H9 (cell line): ENCODE data around the gene SCN10A. TPM values are rescaled to one million over a fixed set of nuclear protein-coding genes. Genes with fewer than 3 reads are reported as not detected.

Experiments
- DNase-seq: peaks from one replicate; pipeline ENCODE4 v3.0.0-alpha.2; 2017
- H2AFZ ChIP-seq: one replicate; pipeline ENCODE4 v1.6.1; 2013; ENCODE audit warnings: mild to moderate bottlenecking, low read length, control low read depth, moderate library complexity
- H2AK5ac ChIP-seq: 2 replicates; pipeline ENCODE4 v1.6.1; 2013; ENCODE audit warnings: low read length, control low read depth, mixed read lengths; ENCODE audit not compliant: insufficient read length
- H2BK120ac ChIP-seq: one replicate; pipeline ENCODE4 v1.6.1; 2013; ENCODE audit warnings: low read depth, mild to moderate bottlenecking, low read length, control low read depth, inconsistent platforms; ENCODE audit not compliant: poor library complexity, severe bottlenecking
- H2BK12ac ChIP-seq: 2 replicates; pipeline ENCODE4 v1.6.1; 2013; ENCODE audit warnings: low read length, control low read depth, mixed read lengths, low read depth; ENCODE audit not compliant: insufficient read length
- H2BK15ac ChIP-seq: 2 replicates; pipeline ENCODE4 v1.6.1; 2013; ENCODE audit warnings: low read depth, low read length, control low read depth
- H2BK20ac ChIP-seq: one replicate; pipeline ENCODE4 v1.6.1; 2013; ENCODE audit warnings: low read depth, mild to moderate bottlenecking, low read length, control low read depth, inconsistent platforms; ENCODE audit not compliant: poor library complexity, severe bottlenecking
- H2BK5ac ChIP-seq: 2 replicates; pipeline ENCODE4 v1.6.1; 2013; ENCODE audit warnings: low read length, control low read depth, mixed read lengths; ENCODE audit not compliant: insufficient read length
- H3K14ac ChIP-seq: 2 replicates; pipeline ENCODE4 v1.6.1; 2013; ENCODE audit warnings: low read length, control low read depth; ENCODE audit not compliant: insufficient read depth
- H3K18ac ChIP-seq: 2 replicates; pipeline ENCODE4 v1.6.1; 2013; ENCODE audit warnings: low read depth, mild to moderate bottlenecking, mixed read lengths, low read length, control low read depth; ENCODE audit not compliant: insufficient read length
- H3K23ac ChIP-seq: 2 replicates; pipeline ENCODE4 v1.6.1; 2013; ENCODE audit warnings: low read length, control low read depth, mixed read lengths, low read depth; ENCODE audit not compliant: insufficient read length
- H3K23me2 ChIP-seq: 2 replicates; pipeline ENCODE4 v1.6.1; 2013; ENCODE audit warnings: low read depth, mild to moderate bottlenecking, mixed read lengths, low read length, control low read depth; ENCODE audit not compliant: insufficient read length, poor library complexity, severe bottlenecking
- H3K27ac ChIP-seq: 2 replicates; pipeline ENCODE4 v1.5.1; 2013; ENCODE audit warnings: low read length, control low read depth, mixed read lengths, low read depth; ENCODE audit not compliant: insufficient read length
- H3K27me3 ChIP-seq: 2 replicates; pipeline ENCODE4 v1.6.1; 2013; ENCODE audit warnings: low read length, control low read depth, inconsistent platforms; ENCODE audit not compliant: insufficient read depth
- H3K4ac ChIP-seq: 2 replicates; pipeline ENCODE4 v1.6.1; 2013; ENCODE audit warnings: low read depth, mild to moderate bottlenecking, control low read depth, inconsistent platforms, low read length, moderate library complexity
- H3K4me1 ChIP-seq: 2 replicates; pipeline ENCODE4 v1.6.1; 2013; ENCODE audit warnings: low read length, control low read depth, inconsistent platforms; ENCODE audit not compliant: insufficient read depth
- H3K4me2 ChIP-seq: 2 replicates; pipeline ENCODE4 v1.6.1; 2013; ENCODE audit warnings: low read length, control low read depth, mixed read lengths; ENCODE audit not compliant: insufficient read length, insufficient read depth
- H3K56ac ChIP-seq: 2 replicates; pipeline ENCODE4 v1.6.1; 2013; ENCODE audit warnings: low read depth, mild to moderate bottlenecking, mixed read lengths, low read length, control low read depth; ENCODE audit not compliant: insufficient read length
- H3K79me1 ChIP-seq: 2 replicates; pipeline ENCODE4 v1.6.1; 2013; ENCODE audit warnings: low read depth, mild to moderate bottlenecking, moderate library complexity, low read length, control low read depth, inconsistent platforms; ENCODE audit not compliant: insufficient read depth, poor library complexity, severe bottlenecking
- H3K79me2 ChIP-seq: 2 replicates; pipeline ENCODE4 v1.6.1; 2013; ENCODE audit warnings: low read length, control low read depth, inconsistent platforms; ENCODE audit not compliant: insufficient read depth
- H3K9ac ChIP-seq: 2 replicates; pipeline ENCODE4 v1.6.1; 2013; ENCODE audit warnings: low read length, control low read depth, mixed read lengths; ENCODE audit not compliant: insufficient read length; ENCODE audit errors: extremely low read depth
- H3K9me3 ChIP-seq: one replicate; pipeline ENCODE4 v1.6.1; 2013; ENCODE audit warnings: low read depth, low read length, inconsistent platforms; ENCODE audit not compliant: control insufficient read depth
- H3T11ph ChIP-seq: one replicate; pipeline ENCODE4 v1.6.1; 2013; ENCODE audit warnings: mild to moderate bottlenecking, low read length, control low read depth, inconsistent platforms
- H4K20me1 ChIP-seq: one replicate; pipeline ENCODE4 v1.6.1; 2013; ENCODE audit not compliant: control insufficient read depth, insufficient read length, insufficient read depth
- H4K5ac ChIP-seq: 2 replicates; pipeline ENCODE4 v1.6.1; 2013; ENCODE audit warnings: low read depth, mild to moderate bottlenecking, mixed read lengths, low read length, control low read depth; ENCODE audit not compliant: insufficient read length
- H4K8ac ChIP-seq: replicated peaks from 2 replicates; pipeline ENCODE4 v1.6.1; 2013; ENCODE audit warnings: low read length, control low read depth, mixed read lengths, low read depth; ENCODE audit not compliant: insufficient read length
- H4K91ac ChIP-seq: 2 replicates; pipeline ENCODE4 v1.6.1; 2013; ENCODE audit warnings: low read depth, mild to moderate bottlenecking, moderate library complexity, mixed read lengths, low read length, control low read depth; ENCODE audit not compliant: insufficient read length
- H3K27ac Mint-ChIP-seq, 3 experiments: 2 replicates in 2 of 3; 3 replicates in 1 of 3; pipeline ENCODE4 v1.8.0; 2020 to 2021; ENCODE audit warnings: mixed read lengths in 3 of 3, mild to moderate bottlenecking in 1 of 3, moderate library complexity in 1 of 3
- H3K27me3 Mint-ChIP-seq: 2 replicates; pipeline ENCODE4 v1.8.0; 2021; ENCODE audit warnings: low read depth, mild to moderate bottlenecking, moderate library complexity, mixed read lengths
- H3K36me3 Mint-ChIP-seq, 3 experiments: 2 replicates in 2 of 3; 3 replicates in 1 of 3; pipeline ENCODE4 v1.8.0; 2020 to 2021; ENCODE audit warnings: low read depth in 3 of 3, mixed read lengths in 3 of 3; ENCODE audit not compliant: insufficient read depth in 1 of 3
- H3K4me1 Mint-ChIP-seq, 2 experiments: 2 replicates each; pipeline ENCODE4 v1.8.0; 2020; ENCODE audit warnings: mixed read lengths in 2 of 2
- H3K4me3 Mint-ChIP-seq, 2 experiments: 2 replicates in 1 of 2; 3 replicates in 1 of 2; pipeline ENCODE4 v1.8.0; 2020 to 2021; ENCODE audit warnings: mild to moderate bottlenecking in 2 of 2, mixed read lengths in 2 of 2, moderate library complexity in 1 of 2
- H3K9me3 Mint-ChIP-seq, 2 experiments: 2 replicates in 1 of 2; 3 replicates in 1 of 2; pipeline ENCODE4 v1.8.0; 2020; ENCODE audit warnings: mild to moderate bottlenecking in 2 of 2, mixed read lengths in 2 of 2, moderate library complexity in 1 of 2
- WGBS: extraction: QIAGEN DNeasy Blood & Tissue Kit; methylation state at CpG from one replicate; pipeline ENCODE4 v1.1.7; 2013; ENCODE audit warnings: missing lambda C conversion rate, low lambda C conversion rate, mixed read lengths; ENCODE audit not compliant: insufficient read length; ENCODE audit errors: extremely low coverage; 5-methylcytosine and 5-hydroxymethylcytosine counted together
- total RNA-seq: library from RNA; stranded (reverse); gene quantifications from 2 replicates; pipeline ENCODE4 v1.2.1, GENCODE V29; 2021
- TF ChIP-seq, protein P1 (sequence below): fragments of 200-600 bp; sonication (generic); conservative IDR thresholded peaks from 3 replicates; pipeline ENCODE4 v1.8.0; 2021; ENCODE audit warnings: antibody characterized with exemption, mild to moderate bottlenecking

SCN10A gene
- total RNA-seq, 1 experiment from 2014 or later = not detected

DNA sequence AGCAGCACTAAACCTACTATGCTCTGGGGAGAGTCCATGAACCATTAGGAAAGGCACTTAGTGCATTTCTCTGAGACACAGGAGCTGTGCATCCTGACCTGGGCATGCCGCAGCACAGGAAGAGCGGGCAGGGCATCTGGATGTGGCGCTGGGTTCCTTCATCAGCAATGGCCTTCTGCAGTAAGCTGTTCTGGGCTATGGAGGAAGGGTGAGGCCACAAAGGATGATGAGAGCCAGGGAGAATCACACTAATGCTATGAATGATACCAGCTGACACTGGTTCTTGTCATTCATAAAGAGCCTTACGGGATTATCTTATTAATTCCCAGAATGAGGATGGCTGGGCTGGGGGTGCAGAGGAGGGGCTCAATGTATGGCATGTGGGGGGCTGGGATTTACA is 12.7 kb upstream of the SCN10A start:
- H2BK120ac ChIP-seq = no peak overlapping the region
- no peak overlapping the region for H3K27ac Mint-ChIP-seq
- no peaks in the 10 kb centered on the region for H3K79me1 ChIP-seq
- H3K27ac ChIP-seq = no peak overlapping the region
- H2BK20ac ChIP-seq = no peak overlapping the region
- H3K9ac ChIP-seq = no peak overlapping the region
- H2BK15ac ChIP-seq = no peak overlapping the region
- H3K9me3 Mint-ChIP-seq = 0 out of 5 replicates have a peak, but pooled peaks cover 0 to 3% of the 10 kb centered on the region in 2 experiments
- TF ChIP-seq, protein P1, sequence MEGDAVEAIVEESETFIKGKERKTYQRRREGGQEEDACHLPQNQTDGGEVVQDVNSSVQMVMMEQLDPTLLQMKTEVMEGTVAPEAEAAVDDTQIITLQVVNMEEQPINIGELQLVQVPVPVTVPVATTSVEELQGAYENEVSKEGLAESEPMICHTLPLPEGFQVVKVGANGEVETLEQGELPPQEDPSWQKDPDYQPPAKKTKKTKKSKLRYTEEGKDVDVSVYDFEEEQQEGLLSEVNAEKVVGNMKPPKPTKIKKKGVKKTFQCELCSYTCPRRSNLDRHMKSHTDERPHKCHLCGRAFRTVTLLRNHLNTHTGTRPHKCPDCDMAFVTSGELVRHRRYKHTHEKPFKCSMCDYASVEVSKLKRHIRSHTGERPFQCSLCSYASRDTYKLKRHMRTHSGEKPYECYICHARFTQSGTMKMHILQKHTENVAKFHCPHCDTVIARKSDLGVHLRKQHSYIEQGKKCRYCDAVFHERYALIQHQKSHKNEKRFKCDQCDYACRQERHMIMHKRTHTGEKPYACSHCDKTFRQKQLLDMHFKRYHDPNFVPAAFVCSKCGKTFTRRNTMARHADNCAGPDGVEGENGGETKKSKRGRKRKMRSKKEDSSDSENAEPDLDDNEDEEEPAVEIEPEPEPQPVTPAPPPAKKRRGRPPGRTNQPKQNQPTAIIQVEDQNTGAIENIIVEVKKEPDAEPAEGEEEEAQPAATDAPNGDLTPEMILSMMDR = no peak
- no peak overlapping the region for H4K8ac ChIP-seq
- no peak overlapping the region for H2BK12ac ChIP-seq
- no peaks in the 10 kb centered on the region for H3K9me3 ChIP-seq
- no peak overlapping the region for H3K4me3 Mint-ChIP-seq
- H3K4me1 ChIP-seq = no peaks in the 10 kb centered on the region
- H2AK5ac ChIP-seq = no peak overlapping the region
- H3K27me3 Mint-ChIP-seq = peaks cover 4% of the 10 kb centered on the region
- H4K91ac ChIP-seq = no peak overlapping the region
- H3K23me2 ChIP-seq = no peaks in the 10 kb centered on the region
- H3K36me3 Mint-ChIP-seq = no peaks in the 10 kb centered on the region
- H3K4me2 ChIP-seq = no peak overlapping the region
- H3K14ac ChIP-seq = no peak overlapping the region
- no peaks in the 10 kb centered on the region for H4K20me1 ChIP-seq
- no peak overlapping the region for H2BK5ac ChIP-seq
- H3K4ac ChIP-seq = no peak overlapping the region
- peaks cover 6 to 16% of the 10 kb centered on the region in 2 experiments for H3K4me1 Mint-ChIP-seq
- WGBS = no CpG with 5 or more reads among the region's 4 CpGs
- H3K56ac ChIP-seq = no peak overlapping the region
- H3K23ac ChIP-seq = no peak overlapping the region
- H3K79me2 ChIP-seq = no peaks in the 10 kb centered on the region
- no peak overlapping the region for H4K5ac ChIP-seq
- no peak overlapping the region for H3T11ph ChIP-seq
- H2AFZ ChIP-seq = no peak overlapping the region
- DNase-seq = no peak
- H3K27me3 ChIP-seq = no peaks in the 10 kb centered on the region
- H3K18ac ChIP-seq = no peak overlapping the region
